Adipose tissue (tissue), 3 donors: Measurements from ENCODE around the gene EHD2. TPM values are rescaled to one million over a fixed set of nuclear protein-coding genes. Genes with fewer than 3 reads are reported as not detected.
"Not testable (repeated sequence)": the region's sequence is repeated elsewhere in the genome, so short reads cannot be mapped to it uniquely, and the experiment has no call there.

ENCODE experiments used
- H3K27ac ChIP-seq: one replicate; pipeline ENCODE4 v1.5.1; 2013; ENCODE audit warnings: low read depth, low read length
- WGBS, 3 donors: extraction: QIAGEN DNeasy Blood & Tissue Kit; methylation state at CpG; one replicate each; pipeline ENCODE4 v1.1.7; 2013; 5-methylcytosine and 5-hydroxymethylcytosine counted together
- polyA plus RNA-seq, 3 donors: library from polyadenylated mRNA; stranded (reverse); fragments of 200-250 nt; gene quantifications; one replicate each; pipeline ENCODE4 v1.2.3, GENCODE V29; 2013
- donor health status: healthy with polysubstance abuse.
- donor health status: Bipolar disorder and iron deficiency.
- donor health status: healthy.

EHD2 gene
- polyA plus RNA-seq, 3 donors, result 32.7 to 202 (median 129) TPM

DNA sequence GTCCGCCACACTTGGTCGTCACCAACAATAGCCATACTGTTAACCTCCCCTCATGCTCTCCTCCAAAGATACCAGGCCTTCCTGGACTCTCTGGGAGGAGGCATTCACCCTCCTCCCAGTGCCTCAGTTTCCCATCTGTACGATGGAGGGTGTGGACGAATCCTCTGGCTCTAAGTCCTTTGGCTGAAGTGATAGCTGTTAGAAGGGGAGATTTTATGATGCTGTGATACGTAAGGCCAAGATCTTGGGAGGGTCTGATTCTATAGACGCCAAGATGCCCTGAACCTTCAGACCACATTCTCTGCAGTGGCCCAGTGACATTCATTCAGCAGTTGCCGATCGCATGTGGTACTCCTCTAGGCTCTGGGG is 17.3 kb downstream of the EHD2 start:
- H3K27ac ChIP-seq, result no peak overlapping the region
- 78 to 86% (median 79%) methylated on average over 8 of the region's 8 CpGs for WGBS, 3 donors

DNA sequence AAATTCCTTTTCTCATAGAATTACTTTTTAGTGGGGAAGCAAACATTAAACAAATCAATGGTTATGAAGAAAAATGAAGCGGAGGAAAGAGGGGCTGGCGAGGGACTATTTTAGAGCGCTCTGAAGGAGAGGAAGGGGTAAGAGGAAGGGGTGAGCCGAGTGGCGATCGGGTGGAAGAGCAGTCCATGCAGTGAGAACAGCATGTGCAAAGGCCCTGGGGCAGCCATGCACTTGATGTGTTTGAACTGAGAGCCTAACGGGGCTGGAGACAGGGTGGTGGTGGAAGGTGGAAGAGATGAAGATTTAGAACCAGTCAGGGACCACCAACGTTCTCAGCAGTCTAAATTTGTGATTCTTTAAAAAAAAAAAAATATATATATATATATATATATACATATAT is 17.7 kb downstream of the EHD2 start:
- no peak overlapping the region for H3K27ac ChIP-seq

DNA sequence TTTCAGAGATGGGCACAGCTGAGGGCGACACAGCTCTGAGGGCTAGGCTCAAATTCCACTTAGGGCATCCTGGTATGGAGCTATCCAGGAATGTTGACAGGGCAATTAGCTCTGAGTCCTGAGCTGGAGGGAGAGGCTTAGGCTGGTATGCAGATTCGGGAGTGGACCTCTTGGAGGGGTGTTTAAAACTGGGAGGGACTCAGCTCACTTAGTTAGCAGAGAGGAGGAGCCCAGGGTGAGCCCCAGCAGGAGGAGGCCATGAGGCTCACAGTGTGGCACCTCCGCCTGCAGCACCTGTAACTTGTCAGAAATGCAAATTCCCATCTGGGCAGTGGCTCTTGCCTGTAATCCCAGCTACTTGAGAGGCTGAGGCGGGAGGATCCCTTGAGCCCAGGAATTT is 21.9 kb downstream of the EHD2 start:
- no peak overlapping the region for H3K27ac ChIP-seq
- 82 to 87% (median 86%) methylated on average over 4 of the region's 4 CpGs for WGBS, 3 donors

More for the DNA sequence above, 17.7 kb downstream of the EHD2 start:
- 87 to 95% (median 94%) methylated on average over 8 of the region's 8 CpGs for WGBS, 3 donors

DNA sequence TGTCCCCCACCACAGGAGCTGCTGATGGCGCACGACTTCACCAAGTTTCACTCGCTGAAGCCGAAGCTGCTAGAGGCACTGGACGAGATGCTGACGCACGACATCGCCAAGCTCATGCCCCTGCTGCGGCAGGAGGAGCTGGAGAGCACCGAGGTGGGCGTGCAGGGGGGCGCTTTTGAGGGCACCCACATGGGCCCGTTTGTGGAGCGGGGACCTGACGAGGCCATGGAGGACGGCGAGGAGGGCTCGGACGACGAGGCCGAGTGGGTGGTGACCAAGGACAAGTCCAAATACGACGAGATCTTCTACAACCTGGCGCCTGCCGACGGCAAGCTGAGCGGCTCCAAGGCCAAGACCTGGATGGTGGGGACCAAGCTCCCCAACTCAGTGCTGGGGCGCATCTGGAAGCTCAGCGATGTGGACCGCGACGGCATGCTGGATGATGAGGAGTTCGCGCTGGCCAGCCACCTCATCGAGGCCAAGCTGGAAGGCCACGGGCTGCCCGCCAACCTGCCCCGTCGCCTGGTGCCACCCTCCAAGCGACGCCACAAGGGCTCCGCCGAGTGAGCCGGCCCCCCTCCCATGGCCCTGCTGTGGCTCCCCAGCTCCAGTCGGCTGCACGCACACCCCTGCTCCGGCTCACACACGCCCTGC is 27.8 kb downstream of the EHD2 start:
- H3K27ac ChIP-seq, result no peak overlapping the region

DNA sequence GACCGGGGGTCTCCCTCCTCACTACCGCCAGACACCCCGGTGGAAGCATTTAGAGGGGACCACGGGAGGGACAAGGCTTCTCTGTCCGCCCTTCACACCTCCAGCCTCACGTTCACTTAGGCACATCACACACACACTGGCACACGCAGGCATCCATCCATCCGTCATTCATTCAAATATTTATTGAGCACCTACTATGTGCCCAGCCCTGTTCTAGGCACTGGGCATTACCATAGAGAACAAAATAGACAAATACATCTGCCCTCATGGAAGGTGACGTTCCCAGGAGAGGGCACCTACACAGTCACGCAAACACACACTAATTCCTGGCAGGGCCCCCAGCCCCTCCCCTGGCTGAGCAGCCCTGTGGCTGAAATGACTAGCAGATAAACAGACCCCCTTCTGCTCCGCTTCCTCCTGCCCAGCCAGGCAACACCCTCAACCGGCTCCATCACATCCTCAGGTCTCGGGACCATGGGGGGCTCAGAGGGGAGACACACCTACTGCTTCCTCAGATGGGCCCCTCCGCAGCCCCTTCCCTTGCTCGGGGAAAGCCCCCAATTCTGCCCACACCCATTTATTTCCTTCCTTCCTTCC is 28.4 kb downstream of the EHD2 start:
- 72 to 83% (median 76%) methylated on average over 15 of the region's 15 CpGs for WGBS, 3 donors
- no peak overlapping the region for H3K27ac ChIP-seq

More for the DNA sequence above, 27.8 kb downstream of the EHD2 start:
- 89 to 92% (median 90%) methylated on average over 43 to 48 of the region's 48 CpGs for WGBS, 3 donors

DNA sequence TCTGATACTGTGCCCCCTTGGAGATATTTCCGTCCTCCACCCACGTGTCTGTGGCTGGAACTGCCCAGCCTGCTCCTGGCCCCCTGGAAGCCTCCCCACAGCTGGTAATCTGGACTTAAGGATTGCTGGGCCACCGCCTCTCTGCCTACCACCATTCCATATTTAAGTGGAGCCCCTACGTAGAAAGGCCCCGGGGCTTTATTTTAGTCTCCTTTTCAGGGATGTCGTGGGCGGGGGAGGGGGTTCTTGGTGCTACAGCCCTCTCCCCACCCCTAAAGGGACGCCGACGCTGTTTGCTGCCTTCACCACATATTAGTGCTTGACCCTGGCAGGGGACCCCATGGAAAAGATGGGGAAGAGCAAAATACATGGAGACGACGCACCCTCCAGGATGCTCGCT is 29.4 kb downstream of the EHD2 start:
- H3K27ac ChIP-seq, result peak overlapping the region; percentile 38
- 34 to 52% (median 44%) methylated on average over 13 of the region's 13 CpGs for WGBS, 3 donors

DNA sequence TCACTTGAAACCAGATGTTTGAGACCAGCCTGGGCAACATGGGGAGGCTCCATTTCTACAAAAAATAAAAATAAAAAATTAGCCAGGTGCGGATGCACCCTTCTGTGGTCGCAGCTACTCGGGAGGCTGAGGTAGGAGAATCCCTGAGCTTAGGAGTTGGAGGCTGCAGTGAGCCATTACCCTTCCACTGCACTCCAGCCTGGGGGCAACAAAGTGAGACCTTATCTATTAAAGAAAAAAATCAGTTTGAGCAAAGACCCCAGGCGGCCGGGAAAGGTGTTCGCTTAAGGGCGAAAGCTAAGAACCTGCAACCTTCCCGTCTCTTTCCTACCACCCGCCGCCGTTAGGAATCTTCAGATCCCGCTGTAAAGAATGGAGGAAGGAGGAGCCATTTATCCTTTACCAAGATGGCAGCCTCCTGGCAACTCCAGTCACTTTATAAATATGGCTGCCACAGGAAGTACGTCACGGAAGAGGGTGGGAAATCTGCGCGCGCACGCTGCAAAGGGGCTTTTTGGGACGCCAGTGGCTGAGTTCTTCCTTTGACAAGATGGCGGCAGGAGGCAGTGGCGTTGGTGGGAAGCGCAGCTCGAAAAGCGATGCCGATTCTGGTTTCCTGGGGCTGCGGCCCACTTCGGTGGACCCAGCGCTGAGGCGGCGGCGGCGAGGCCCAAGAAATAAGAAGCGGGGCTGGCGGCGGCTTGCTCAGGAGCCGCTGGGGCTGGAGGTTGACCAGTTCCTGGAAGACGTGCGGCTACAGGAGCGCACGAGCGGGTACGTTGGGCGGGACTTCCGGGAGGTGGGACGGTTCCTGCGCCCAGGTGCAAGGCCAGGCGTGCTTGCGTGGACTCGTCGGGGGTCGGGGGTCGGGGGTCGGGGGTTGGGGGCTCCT is 32.0 kb downstream of the EHD2 start, which contains the start of gene NOP53:
TSS of gene NOP53 (plus strand) at position 537 of the 892 bp plus-strand sequence. CDS start at position 551, 14 bp downstream.
- WGBS, 3 donors, result 3 to 5% (median 5%) methylated on average over 49 to 53 of the region's 53 CpGs
- no peak within 1 kb of the TSS for H3K27ac ChIP-seq

DNA sequence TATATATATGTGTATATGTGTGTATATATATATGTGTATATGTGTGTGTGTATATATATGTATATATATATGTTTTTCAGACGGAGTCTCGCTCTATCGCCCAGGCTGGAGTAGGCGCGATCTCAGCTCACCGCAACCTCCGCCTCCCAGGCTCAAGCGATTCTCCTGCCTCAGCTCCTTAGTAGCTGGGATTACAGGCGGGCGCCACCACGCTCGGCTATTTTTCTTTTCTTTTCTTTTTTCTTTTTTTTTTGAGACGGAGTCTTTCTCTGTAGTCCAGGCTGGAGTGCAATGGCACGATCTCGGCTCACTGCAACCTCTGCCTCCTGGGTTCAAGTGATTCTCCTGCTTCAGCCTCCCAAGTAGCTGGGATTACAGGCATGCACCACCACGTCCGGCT is 32.9 kb downstream of the EHD2 start:
- H3K27ac ChIP-seq, result not testable (repeated sequence)
- 56 to 70% (median 68%) methylated on average over 16 to 17 of the region's 17 CpGs for WGBS, 3 donors

DNA sequence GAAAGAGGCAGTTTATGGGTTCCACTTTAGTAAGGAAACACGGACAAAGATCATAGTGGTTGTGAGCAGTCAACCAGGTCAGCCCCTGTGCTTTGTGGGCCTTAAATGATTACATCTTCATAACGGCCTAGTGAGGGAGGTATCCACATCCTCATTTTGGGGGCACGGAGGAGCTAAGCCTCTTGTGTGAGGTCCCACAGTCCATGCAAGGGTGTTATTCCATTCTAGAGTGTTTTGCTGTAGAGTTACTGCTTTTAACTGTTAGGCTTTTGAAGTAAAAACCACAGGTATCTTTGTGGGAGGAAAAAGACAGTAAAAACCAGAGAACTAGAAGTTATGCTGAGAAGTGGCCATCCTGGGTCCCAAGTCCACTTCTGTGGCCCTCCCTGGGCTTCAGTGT is 36.1 kb downstream of the EHD2 start:
- WGBS, 3 donors, result 77 to 89% (median 84%) methylated on average over 3 of the region's 3 CpGs
- H3K27ac ChIP-seq, result no peak overlapping the region

DNA sequence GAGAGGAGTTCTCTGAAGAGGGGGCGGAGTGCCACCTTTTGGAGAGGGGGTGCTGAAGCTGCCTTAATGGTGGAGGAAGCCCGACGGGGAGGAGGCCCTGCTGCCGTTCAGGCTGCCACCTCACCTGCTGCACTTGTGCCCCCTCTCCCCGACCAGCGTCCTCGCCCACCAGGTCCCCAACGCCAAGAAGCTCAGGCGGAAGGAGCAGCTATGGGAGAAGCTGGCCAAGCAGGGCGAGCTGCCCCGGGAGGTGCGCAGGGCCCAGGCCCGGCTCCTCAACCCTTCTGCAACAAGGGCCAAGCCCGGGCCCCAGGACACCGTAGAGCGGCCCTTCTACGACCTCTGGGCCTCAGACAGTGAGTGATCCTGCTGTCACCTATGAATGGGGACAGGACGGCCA is 37.5 kb downstream of the EHD2 start:
- WGBS, 3 donors, result 92 to 95% (median 94%) methylated on average over 17 to 18 of the region's 18 CpGs
- H3K27ac ChIP-seq, result no peak overlapping the region

DNA sequence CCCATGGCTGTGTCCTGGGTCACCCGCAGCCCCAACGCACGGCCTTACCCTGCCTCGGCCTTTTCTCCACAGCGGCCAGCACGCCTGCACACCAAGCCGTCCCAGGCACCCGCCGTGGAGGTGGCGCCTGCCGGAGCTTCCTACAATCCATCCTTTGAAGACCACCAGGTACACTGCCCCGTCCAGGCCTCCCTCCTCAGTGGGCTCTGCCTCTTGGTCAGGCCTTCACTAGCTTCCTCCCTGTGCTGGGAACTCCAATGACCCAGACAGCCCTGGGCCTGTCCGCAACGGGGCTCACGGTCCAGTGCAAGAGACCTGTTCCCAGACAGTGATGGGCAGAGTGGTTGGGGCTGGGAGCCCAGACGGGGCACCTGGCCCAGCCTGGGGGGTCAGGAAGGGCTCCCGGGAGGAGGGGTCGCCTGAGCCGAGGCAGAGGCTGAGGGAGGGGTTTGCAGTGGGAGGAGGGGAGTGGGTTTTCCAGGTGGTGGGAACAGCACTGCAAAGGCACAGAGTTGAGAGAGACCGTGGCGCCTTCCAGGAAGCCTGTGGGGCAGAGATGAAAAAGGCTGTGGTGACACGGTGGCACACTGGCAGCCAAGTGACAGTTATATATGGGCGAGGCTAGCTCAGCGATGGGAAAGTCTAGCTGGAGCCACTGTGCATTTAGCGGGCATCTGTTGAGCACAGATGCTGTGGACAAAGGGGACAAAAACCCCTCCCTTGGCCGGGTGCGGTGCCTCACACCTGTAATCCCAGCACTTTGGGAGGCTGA is 39.4 kb downstream of the EHD2 start:
- H3K27ac ChIP-seq, result no peak overlapping the region
- 84 to 90% (median 87%) methylated on average over 27 of the region's 27 CpGs for WGBS, 3 donors

DNA sequence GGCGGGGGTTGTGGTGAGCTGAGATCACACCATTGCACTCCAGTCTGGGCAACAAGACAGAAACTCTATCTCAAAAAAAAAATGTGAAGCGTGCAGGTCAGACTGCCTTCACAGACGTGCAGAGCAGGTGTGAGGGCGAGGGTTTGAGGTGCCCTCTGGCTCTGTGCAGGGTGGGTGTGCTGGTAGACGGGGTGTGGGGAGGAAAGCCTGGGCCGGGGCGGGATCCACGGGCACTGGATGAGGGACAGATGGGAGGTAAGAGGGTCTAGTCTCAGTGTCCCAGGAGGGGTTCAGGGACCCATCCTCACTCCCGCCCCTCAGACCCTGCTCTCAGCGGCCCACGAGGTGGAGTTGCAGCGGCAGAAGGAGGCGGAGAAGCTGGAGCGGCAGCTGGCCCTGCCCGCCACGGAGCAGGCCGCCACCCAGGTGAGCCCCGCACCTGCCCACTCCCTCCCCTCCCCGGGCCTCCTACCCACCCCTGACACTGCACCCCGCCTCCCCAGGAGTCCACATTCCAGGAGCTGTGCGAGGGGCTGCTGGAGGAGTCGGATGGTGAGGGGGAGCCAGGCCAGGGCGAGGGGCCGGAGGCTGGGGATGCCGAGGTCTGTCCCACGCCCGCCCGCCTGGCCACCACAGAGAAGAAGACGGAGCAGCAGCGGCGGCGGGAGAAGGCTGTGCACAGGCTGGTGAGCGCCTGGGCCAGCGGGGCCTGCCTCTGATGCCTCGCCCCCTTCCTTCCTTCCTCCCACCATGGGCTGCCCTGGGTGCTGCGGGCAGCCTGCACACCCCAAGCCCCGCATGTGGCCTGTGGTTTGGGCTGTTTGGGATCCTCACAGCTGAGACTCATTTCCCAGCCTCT is 41.2 kb downstream of the EHD2 start:
- H3K27ac ChIP-seq, result no peak overlapping the region
- WGBS, 3 donors, result 89 to 91% (median 90%) methylated on average over 27 to 37 of the region's 37 CpGs

DNA sequence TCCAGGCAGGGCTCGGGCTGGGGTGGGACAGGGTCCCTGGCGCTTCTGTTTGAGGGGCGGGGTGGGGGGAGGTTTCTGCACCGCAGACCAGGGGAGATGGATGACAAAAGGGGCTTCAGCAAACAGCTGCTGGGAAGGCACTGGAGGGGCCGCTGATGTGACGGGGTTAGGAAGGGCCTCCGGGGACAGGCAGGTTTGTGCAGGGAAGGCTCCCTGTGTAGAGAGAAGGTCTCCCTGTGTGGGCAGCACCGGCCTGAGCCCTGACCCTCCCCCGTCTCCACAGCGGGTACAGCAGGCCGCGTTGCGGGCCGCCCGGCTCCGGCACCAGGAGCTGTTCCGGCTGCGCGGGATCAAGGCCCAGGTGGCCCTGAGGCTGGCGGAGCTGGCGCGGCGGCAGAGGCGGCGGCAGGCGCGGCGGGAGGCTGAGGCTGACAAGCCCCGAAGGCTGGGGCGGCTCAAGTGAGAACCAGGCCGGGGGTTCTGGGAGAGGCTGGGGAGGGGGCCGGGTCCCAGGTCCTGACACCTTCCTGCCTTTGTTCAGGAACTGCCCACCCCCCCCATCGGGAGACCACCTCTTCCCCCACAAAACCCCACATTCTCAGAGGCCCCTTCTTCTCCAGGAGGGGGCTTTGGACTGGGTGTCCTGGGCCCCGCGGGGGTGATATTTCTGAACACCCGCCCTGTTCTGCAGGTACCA is 42.0 kb downstream of the EHD2 start:
- H3K27ac ChIP-seq, result no peak overlapping the region
- WGBS, 3 donors, result 89 to 96% (median 89%) methylated on average over 30 to 36 of the region's 36 CpGs

DNA sequence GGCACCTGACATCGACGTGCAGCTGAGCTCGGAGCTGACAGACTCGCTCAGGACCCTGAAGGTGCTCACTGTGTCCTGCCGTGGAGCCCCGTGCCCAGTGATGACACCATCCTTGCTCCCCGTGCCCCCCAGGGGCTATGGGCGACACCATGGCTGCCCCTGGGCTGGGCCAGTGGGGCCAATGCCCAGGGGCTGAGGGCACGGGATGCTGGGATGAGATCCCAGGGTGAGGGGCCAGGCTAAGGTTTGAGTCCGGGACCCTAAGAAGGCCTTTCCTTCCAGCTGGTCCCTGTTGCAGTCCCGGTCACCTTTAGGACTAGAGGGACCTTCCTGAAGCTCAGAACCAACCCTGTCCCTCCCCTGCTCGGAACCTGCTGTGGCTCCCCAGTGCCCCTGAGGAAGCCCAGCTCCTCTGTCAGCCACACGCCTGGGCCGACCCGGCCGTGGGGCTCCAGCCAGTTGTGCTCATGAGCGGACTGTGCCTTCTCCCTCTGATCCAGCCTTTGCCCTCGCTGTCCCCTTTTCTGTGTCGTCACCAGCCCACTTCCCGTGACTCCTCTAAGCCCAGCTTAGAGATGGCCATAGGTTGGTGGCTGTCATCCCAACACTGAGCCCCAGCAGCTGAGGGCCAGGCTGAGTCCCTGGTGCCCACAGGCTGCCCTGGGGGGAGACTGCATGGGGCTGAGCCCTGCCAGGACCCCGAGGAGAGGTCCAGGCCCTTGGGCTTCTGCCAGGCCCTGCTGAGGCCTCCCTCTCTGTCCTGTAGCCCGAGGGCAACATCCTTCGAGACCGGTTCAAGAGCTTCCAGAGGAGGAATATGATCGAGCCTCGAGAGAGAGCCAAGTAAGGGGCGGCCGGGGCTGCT is 42.8 kb downstream of the EHD2 start:
- 90 to 96% (median 95%) methylated on average over 28 of the region's 28 CpGs for WGBS, 3 donors

DNA sequence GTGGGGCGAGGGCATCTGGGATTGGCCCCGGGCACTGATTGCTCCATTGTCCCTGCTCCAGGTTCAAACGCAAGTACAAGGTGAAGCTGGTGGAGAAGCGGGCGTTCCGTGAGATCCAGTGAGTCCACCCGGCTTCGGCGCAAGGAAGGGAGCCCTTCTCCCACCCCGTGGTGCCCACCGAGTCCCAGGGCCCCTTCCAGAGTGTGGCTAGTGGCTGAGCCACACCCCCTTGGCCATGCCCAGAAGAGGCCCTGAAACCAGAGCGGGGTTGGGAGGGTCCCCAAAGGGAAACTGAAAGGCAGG is 43.4 kb downstream of the EHD2 start:
- whole genome bisulfite sequencing, 3 donors, result 92 to 95% (median 95%) methylated on average over 11 to 12 of the region's 12 CpGs
- H3K27ac ChIP-seq, result no peak overlapping the region

More for the DNA sequence above, 42.8 kb downstream of the EHD2 start:
- H3K27ac ChIP-seq, result no peak overlapping the region

DNA sequence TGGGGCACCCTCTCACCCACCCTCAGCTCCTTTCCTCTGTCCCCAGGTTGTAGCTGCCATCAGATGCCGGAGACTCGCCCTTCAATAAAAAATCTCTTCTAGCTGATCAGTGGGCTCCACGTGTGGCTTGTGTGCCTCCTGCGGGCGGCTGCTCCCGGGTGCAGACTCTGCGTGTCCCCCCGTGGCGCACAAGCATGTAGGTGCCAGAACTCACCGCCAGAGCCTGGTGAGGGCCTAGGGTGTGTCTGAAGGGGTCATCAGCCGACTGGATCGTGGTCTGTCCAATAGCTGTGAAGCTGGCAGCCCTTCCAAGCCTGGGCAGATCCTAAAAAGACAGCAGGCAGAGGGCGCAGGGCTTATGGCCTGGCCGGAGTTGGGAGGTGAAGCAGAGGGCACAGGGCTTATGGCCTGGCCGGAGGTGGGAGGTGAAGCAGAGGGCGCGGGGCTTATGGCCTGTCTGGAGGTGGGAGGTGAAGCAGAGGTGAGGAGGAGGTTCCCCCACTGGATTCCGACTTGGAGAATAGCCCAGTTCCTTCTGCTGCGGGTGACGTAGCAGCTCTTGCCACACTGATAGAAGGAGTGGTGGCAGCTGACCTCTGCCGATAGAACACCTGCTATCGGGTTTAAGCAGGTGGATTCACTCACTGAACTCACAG is 43.9 kb downstream of the EHD2 start:
- no peak overlapping the region for H3K27ac ChIP-seq
- 73 to 87% (median 85%) methylated on average over 22 of the region's 22 CpGs for WGBS, 3 donors
